Measurements from ENCODE around the gene BTRC.
A peak's percentile ranks its signal among the peaks of the same experiment; 100 is the strongest.

The BTRC gene

GRCh38 chr10:101485681-101486554 lies 132.0 kb downstream of the BTRC start:
- peak; percentile 61 for DNase-seq

- DNase-seq, result no peak
Measured at GRCh38 chr10:101487399-101487798, 133.4 kb downstream of the BTRC start.

GRCh38 chr10:101489355-101489754 lies 135.4 kb downstream of the BTRC start:
- DNase-seq, result peak; percentile 32

DNA sequence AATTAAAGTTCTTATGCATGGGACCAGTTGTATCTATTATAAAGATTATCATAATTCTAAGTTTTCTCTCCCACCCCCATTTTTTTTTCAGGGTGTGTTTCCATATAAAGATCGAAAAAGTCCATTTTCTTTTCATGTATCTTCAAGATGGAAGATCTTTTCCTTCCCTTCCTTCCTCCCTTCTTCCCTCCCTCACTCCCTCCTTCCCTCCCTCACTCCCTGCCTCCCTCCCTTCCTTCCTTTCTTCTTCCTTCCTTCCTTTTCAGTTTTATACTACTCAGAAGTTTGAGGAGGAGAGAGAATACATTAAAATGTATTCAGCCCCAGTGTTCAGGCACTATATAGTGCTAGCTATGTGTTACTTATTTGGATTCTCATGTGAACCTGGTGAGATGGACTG lies 136.1 kb downstream of the BTRC start:
- DNase-seq, result no peak

DNA sequence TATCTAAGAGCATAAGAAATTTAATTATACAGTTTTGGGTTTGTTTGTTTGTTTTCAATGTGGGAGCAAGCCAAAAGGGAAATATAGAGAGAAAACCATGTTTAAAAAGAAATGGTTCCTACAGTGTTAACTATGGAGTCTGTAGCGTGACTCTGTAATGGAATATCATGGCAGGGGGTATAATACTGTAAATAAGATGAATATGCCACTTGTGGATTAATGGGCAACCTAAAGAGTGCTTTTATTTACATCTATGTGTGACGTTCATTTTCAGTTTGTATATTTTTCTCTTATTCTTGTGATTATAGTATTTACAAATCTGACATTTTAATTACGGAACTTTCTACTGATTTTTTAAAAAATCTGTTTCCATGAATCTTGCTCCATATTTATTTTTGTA lies 138.2 kb downstream of the BTRC start:
- no peak for DNase-seq

DNA sequence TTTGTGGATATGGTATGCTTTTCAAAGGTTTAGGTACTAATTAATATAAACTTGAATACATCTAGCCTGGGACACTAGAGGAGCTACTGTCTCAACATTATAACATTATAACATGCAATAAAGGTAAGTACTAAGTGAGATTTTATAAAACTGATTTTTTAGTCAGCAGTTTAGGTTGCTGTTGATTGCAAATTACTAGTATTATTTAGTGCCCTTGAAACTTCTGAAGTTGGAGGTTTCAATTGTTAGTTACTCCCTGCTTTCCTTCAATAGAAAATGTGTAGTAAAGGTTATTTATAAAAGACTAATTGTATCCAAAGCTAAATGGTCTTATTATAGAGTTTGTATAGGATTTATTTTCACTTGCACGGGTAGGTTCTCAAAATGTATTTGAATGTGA lies 138.8 kb downstream of the BTRC start:
- no peak for DNase-seq

DNA sequence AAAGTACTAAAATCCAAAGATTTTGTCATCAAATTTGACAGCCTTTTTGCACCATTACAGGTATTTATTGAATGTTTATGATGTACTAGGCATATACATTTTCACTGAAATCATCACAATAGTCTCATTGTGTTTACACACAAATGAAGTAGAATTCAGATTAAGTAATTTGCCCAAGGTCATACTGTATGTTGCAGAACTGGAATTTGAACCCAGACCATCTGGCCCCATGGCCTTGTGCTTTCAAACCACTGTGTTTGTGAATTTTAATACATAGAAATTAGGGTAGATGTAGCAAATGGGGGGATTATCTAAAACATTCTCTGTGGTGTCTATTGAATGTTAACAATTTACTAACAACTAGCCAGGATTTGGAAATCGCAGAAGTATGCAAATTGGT lies 139.3 kb downstream of the BTRC start:
- no peak for DNase-seq

DNA sequence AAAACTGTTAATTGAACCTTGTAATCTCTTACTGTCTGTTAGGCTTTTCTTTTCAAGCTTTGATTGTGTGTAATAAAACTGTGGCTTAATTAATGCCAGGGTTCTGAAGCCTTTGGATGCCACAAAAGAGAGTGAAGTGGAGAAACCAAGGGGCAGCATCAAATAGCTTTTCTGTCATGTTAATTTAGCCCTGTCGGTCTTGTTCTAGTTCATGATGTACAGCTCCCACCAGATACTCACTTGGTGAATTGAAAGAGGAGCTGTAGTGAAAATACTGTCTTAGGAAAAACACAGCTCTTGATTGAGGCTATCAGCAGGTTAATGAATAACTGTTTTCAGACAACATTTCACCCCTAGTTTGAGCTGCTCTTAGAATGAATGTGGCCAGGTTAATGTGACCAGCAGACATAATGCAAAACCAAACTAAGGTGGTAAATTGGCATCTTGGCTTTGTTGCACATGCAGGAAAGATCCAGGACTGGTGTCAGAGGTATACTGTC lies 139.9 kb downstream of the BTRC start:
- DNase-seq, result no peak

DNA sequence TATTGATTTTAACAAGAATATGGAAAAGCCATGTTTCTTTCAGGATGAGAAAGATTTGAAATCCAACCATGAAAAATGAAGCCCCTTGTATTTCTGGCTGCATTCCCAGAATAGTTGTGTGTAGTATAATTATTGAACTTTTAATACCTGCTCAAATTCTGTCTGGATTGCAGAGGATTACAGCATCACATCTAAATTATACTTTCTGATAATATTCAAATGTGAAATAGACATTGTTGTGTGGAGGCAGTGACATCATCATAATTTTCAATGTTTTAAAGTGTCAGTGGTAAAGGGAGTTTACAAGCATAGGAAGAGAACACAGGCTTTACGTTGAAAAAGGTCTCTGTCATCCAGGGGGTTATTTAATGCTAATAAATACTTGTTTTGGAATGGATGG lies 140.7 kb downstream of the BTRC start:
- DNase-seq, result no peak

GRCh38 chr10:101495324-101495925 lies 141.5 kb downstream of the BTRC start:
- DNase-seq, result peak; percentile 26

- no peak for DNase-seq
Measured at GRCh38 chr10:101504438-101504837, 150.5 kb downstream of the BTRC start.

GRCh38 chr10:101506829-101507661 lies 153.1 kb downstream of the BTRC start:
- DNase-seq, result no peak

- no peak for DNase-seq
Measured at GRCh38 chr10:101507828-101508227, 153.9 kb downstream of the BTRC start.

GRCh38 chr10:101511938-101512337 lies 158.0 kb downstream of the BTRC start:
- DNase-seq, result no peak

DNA sequence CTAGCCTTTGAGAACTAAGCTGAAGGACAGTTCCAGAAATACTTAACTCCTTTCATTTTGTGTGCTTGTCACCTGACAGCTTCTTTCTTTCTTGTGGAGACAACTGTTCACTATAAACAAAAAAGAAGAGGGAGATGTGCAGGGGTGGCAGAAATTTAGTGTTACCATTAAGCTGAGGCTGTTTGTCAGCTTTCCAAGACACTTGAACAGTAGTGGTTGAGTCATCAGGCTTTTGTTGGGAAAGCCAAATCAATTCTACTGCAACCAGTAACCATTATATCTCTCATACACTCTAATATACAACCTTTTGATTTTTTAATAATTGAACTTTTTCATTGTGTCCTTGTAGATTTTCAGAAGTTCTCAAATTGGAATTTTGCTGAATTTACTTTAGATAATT lies 158.8 kb downstream of the BTRC start:
- DNase-seq, result no peak

DNA sequence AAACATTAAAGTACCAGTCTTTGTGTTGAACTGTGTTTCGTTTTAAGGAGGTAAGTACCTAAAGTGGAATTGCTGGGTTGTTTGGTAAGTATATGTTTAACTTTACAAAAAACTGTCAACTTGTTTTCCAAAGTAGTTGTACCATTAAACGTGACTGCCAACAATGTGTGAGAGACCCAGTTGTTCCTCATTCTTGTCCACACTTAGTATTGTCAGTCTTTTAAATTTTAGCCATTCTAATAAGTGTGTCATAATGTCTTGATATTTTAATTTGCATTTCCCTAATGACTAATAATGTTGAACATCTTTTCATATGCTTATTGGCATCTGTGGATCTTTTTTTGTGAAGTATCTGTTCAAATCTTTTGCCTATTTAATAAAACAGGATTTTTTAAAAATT lies 159.8 kb downstream of the BTRC start:
- DNase-seq, result no peak

- DNase-seq, result no peak
Measured at GRCh38 chr10:101525848-101526247, 171.9 kb downstream of the BTRC start.

DNA sequence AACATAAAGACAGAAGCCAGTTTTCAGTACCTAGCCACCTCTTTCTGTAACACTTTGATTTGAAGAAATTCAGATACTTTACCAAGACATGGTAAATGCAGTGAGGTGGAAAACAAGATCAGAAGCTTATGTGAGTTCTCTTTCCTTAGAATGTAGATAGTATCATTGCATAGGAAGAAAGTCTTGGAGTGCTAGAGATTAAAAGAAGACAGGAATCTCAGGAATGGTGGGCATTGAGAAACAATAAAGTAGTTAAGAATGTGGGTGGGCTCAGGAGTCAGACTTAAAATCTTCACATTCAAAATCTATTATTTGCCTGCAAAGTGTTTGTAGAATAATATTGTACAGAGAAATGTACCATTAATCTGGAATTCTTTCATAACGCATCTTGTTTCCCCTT lies 175.2 kb downstream of the BTRC start:
- no peak for DNase-seq

GRCh38 chr10:101529725-101530553 lies 176.0 kb downstream of the BTRC start:
- no peak for DNase-seq

DNA sequence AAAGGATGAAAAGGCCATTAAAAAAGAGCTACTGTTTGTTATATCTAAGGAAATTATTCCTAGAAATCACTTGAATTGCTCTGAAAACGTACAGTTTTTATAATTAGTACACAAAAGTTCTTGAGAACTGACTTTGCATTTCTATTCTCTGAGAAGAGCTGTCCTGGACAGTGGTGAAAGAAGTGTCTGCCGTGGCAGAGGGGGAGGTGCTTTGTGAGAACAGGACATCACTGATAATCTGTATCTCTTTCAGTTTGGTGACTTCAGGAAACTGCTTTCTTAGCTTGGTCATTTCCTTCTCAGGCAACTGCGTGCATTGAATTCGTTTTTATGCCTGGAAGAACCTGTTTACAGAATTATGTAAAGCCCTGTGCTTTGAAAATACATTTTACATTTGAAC lies 182.0 kb downstream of the BTRC start:
- no peak for DNase-seq

GRCh38 chr10:101536800-101537199 lies 182.8 kb downstream of the BTRC start:
- DNase-seq, result no peak

DNA sequence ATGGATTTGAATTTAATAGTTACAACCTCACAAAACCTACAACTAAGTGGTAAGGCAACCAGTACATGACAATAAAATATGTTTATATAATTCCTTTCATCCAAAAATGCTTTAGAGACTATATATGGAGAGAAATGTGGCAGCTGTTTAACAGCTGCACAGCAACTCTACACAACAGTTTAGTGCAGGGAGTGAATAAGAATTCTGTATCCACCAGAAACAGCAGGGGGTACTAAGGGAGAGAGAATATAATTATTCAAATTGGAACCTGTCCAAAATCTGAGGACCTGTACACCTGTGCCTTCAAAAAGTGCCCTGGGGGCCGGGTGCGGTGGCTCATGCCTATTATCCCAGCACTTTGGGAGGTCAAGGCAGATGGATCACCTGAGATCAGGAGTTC lies 184.5 kb downstream of the BTRC start:
- DNase-seq, result peak; percentile 72

DNA sequence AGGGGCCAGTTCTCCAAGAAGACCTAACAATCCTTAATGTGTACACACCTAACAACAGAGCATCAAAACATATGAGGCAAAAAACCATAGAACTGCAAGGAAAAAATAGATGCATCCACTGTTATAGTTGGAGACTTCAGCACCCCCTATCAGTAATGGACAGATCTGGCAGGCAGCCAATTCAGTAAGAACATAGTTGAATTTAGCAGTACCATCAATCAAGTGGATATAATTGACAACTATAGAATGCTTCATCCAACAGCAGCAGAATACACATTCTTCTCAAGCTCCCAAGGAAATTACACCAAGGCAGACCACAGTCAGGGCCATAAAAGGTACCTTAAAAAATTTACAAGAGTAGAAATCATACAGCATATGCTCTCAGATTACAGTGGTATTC lies 191.9 kb downstream of the BTRC start:
- peak; percentile 1 for DNase-seq

All from NCI-H2171 treated with DMSO at 0.1 percent for 48 hours (cell line).